NCI-H1092 treated with DMSO at 0.1 percent for 48 hours (cell line): ENCODE data around the gene FOXC2.

ENCODE experiments used
- DNase-seq: peaks from one replicate; lab custom pipeline; 2025; lab: John Stamatoyannopoulos, UW

Gene FOXC2

DNA sequence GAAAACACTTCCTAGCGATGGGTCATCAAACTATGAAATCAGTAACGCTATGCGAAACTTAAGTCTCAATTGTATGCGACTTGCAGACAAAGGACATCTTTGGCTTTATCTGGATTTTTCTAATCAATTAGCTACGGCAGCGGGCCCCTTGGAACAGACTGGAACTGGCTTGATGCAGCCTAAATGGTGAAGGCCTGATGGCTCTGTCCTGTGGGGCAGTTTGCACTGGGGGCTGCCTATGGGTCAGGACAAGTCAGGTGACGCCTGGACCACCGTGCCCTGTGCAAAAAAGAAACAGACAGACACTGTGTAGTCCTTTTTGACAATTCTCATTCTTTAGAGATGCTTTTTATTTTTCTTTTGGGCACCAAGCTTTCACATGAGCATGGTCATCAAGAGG is 33.6 kb upstream of the FOXC2 start:
- DNase-seq: no peak

DNA sequence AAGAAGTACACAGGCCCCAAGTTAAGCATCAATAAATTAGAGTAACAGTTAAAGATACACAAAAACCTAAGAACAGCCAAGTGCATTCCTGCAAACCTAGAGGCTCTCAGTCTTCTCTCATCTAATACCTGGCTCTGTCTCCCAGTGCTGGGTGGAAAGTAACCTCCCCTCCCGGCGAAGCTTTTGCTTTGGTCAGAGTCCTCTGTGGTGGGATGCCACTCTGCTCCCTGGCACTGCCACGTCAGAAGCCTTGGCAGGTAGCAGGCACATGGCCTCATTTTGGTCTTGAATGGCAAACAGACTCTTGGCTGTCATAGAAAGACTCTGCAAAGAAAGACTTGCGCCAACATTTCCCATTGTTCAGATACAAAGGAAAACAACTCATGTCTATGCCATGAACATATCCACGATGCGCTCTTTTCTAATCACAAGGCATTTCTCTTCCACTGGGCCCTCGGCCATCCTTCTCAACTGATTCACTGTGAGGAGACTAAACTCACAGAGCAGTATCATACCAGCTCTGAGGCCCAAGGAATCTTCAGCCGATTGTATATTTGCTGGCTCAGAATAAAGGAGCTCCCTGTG is 32.8 kb upstream of the FOXC2 start:
- DNase-seq: no peak

- DNase-seq: no peak
Measured at GRCh38 chr16:86534779-86535615, 31.6 kb upstream of the FOXC2 start.

GRCh38 chr16:86536621-86537020 is 30.0 kb upstream of the FOXC2 start:
- no peak for DNase-seq

DNA sequence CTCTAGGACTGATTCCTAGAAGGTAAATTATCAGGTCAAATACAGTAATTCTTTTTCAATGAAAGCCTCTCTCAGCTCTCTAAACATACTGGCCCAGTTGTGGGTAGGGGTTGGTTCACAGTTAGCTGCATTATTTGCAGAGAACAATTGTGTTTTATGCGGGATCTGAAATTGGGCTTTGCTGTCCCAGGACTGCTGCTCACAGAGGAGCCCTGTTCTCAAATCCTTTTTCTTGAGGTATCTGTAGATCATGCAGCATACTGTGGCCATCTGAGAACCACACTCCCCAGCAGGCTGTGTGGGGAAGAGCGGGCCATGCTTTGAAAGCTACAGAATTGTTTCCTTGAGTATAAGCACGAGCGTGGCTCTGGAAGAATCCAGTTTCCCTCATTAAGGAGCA is 29.1 kb upstream of the FOXC2 start:
- DNase-seq: no peak

DNA sequence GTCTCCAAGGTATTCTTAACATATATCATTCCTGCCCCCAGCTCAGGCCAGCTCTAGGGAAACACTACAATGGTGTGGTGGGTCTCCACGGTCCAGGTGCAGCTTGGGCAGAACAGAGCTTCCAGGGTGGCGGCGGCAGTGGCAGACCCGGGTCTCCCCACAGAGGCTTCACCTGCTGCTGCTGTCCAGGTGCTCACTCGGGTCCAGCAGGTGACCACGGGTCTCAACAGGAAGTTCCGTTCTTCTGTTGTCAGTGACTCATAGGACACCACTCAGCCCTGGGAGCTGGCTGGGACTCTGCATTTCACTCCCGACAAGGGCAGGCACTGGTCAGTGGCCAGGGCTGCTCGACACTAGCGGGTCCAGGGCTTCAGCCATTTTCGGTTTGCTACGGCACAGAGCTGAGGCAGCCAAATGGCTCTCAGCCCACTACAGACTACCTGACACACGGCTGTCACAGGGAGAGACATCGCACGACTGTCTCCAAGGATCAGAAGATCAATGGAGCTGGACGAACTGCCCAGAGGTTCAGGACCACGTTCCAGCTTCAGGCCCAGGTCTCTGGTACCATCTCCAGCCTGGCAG is 28.3 kb upstream of the FOXC2 start:
- DNase-seq: no peak

GRCh38 chr16:86540894-86541293 is 25.7 kb upstream of the FOXC2 start:
- no peak for DNase-seq

DNA sequence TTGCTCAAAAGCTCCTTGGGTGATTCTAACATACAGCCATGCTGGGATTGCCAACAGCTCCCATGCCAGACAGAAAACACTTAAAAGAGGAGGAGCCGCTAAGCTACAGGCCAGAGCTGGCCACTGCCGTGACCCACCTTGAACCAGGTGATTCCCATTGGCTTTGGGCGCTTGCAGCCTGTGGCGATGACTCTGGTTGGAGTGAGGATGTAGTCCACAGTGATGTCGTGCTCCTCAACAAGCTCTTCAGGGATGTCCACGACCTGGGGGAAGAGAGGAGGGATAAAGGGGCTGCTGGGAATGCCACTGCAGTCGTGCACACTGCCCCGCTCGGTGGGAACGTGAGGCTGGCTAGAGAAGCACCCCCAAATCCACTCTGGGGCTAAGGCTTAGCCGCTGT is 25.1 kb upstream of the FOXC2 start:
- DNase-seq: no peak

DNA sequence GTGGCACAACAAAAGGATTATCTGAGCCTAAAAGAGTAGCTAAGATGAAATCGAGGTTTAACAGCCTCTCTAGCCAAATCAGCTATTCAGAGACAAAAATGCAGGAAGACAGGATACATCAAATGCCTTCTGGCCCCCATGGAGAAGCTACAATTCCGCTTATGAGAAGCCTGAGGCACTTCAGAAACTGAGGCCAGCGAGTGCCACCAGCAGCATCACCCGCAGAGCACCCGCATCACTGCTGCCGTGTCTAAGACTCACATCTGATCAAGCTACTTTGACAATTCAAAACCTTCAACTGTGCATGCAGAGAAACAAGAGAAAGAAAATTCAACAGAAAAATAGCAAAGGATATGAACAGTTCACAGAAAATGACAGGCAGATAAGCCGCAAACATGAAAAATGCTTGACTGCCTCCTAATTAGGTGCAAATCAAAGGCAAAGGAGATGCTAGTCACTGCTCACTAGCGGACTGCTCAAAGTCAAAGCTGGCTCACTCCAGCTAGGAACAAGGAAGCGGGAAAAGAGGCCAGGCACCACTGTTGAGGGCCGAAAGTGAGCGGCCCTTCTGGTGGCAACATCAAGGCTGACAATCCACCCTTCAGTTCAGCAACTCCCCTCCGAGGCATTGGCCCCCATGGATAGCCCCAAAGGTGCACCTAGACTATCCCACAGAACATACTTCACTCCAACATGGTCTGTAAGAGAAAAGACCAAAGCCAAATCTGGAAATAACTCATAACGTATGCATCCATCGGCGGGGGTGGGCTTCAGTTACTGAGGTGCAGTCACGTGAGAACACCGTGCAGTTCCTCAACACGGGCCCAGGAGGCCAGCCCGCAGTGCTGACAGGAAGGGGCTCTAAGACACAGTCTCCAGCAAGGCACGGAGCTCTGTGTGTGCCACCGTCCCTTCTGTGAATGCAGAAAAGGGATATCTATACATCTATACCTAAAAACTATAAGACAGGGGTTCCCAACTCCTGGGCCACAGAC is 23.6 kb upstream of the FOXC2 start:
- no peak for DNase-seq

DNA sequence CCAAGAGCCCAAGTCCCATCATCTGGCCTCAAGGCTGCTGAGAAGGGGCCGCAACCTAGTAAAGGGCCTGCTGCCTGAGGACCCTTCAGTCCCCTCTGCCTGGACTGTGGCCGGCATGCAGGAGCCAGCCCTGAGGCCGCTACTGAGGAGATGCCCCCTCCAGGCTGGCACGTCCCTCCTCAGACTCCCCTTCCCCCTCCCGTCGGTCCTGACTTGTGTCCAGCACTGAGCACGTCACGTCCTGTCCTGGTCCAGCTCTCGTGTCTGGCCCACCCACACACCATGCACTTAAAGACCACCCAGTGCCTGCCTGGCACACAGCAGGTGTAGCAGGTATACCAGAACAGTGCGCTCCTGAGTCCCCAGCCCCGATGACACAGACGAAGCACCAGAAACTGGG is 21.1 kb upstream of the FOXC2 start:
- DNase-seq: no peak

DNA sequence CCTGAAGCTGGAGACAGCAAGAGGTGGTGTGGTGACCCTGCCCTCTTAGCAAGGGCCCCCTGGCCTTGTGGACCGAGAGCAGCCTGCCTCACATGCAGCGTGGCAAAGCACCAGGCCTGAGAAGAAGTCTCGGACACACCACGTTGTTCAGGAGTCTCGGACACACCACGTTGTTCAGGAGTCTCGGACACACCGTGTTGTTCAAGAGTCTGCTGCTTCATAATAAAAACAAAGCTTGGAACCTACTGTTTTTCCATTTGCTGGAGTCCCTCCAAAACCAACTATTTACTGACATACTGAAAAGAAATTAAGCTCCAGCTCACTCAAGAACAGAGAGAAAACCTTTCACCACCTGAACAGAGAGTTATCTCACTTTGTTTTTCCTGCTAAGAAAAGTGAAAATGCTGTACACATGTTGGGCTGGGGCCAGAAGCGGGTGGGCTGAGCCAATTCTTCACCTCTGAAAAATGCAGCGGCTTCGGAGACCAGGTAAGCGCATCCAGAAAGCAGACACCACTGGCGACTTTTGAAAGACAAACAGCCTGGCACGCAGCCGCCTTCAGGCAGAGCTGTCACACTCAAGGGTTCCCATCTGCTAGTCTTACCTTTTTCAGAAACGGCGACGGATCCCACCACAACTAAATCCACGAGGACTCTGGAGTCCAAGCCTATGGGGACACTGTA is 20.5 kb upstream of the FOXC2 start:
- DNase-seq: no peak

DNA sequence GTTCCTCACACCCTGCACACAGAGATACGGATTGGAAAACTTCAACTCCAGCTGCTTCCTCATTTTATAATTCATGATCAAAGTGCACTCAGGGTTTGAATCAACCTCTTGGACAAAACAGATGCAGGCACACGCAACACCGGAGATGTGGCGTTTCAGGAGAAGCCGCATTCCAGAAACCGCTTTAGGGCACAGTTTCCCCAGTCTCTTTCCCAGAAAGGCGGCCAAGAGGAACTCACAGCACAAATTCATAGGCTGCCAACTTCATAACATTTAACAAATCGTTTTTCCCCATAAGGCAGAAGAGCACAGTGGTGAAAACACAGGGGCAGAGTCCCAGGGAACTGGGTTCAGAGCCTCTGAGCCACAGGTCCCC is 20.0 kb upstream of the FOXC2 start:
- no peak for DNase-seq

DNA sequence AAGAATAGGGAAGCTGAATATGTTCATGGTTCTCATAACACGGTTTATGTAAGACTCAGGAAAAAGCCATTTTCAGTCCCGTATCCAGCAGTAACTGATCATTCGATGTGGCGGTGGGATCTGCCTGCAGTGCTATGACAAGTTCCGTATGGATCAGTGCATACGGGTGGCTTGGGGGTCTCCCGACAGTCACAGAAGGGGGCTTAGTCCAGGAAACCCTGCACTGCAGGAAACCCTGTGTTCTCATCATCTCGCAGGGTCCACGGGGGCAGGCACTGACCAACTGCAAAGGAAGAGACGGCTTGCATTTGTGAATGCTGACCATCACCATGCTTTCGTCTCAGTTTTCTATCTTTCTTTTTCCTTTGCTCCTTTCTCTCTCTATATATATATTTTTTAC is 19.3 kb upstream of the FOXC2 start:
- no peak for DNase-seq

- DNase-seq: no peak
Measured at GRCh38 chr16:86549076-86549892, 17.3 kb upstream of the FOXC2 start.

DNA sequence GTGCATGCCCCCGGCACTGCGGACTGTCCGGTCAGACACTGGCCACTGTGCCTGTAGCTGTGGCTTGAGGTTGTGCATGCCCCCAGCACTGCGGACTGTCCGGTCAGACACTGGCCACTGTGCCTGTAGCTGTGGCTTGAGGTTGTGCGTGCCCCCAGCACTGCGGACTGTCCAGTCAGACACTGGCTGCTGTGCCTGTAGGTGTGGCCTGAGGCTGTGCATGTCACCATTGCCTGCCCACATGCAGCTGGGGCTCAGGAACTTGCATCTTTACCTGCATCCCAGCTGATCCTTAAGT is 16.8 kb upstream of the FOXC2 start:
- no peak for DNase-seq

DNA sequence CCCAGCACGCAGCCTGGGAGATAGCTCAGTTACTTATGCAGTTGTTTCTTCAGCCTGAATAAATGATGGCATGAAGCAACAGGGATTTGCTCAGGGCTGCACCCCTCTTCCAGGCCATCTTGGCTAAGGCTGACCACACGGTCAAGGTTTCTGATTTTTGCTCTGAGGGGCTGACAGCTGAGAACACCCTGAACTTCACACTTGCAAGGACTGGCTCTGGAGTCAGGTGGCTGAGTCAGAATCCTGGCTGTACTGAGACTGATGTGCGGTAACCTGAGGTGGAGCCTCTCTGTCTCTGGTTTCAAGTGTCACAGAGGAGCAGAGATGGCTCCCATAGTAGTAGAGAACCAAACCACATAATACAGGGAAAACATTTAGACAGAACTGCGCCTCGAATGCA is 16.3 kb upstream of the FOXC2 start:
- DNase-seq: no peak

DNA sequence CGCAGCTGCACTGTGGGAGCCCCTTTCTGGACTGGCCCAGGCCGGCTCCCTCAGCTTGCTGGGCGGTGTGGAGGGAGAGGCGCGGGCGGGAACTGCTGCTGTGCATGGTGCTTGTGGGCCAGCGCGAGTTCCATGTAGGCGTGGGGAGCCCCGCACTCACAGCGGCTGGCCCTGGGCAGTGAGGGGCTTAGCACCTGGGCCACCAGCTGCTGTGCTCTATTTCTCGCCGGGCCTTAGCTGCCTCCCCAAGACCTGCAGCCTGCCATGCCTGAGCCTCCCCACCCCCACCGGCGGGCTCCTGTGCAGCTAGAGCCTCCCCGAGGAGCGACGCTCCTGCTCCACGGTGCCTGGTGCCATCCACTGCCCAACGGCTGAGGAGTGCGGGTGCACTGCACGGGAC is 13.3 kb upstream of the FOXC2 start:
- DNase-seq: no peak

DNA sequence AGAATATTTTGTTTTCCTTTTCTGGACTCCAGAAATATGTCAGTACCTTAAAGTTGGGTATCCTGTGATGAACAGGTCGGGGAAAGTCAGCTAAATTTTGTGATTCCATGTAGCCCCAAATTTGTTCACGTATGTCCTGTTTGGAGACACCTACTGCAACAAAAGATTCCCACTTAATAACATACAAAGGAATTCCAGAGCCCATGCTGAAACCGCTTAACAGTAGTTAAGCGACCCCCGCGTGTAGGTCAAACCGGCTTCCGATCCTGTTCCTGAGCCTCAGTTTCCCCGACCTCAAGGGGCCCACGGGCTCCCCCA is 12.1 kb upstream of the FOXC2 start:
- DNase-seq: peak; percentile 26

- peak; percentile 86 for DNase-seq
Measured at GRCh38 chr16:86554917-86555703, 11.5 kb upstream of the FOXC2 start, which contains the start of gene MTHFSD. Gene MTHFSD (minus strand): TSS chr16:86555235. CDS start chr16:86555184, 51 bp downstream.

DNA sequence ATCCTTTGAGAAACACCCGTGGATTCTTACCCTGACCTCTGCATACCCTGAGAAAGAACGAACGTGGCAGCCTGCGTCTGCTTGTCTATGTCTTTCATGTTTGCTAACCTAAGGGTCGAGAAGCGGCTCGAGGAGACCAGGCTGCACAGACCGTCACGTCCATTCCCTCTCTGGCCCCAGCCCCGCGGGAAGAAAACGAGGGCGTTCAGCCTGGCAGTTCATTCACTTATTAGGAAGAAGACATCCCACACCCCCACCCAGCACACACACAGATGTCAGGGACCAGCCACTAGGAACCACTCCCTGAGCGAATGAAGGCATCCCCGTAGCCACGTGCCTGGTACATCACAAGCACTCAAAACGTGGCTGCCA is 10.9 kb upstream of the FOXC2 start:
- DNase-seq: no peak
